K562 (cell line): ENCODE data around the gene MYOG.

Experiments
- CTCF ChIP-seq, 3 experiments: IDR thresholded peaks in 2 of 3; conservative IDR thresholded peaks in 1 of 3; 2 replicates each; pipeline ENCODE4 v1.5.1; 2011 to 2012; ENCODE audit warnings: low read length in 3 of 3, mild to moderate bottlenecking in 3 of 3, control low read depth in 2 of 3, improper control_type of control experiment in 1 of 3, inconsistent platforms in 1 of 3, low read depth in 1 of 3, mixed read lengths in 1 of 3, moderate library complexity in 1 of 3; ENCODE audit not compliant: insufficient read depth in 2 of 3
- ELF1 ChIP-seq: fragments of 200-800 bp; sonication (Bioruptor generic); IDR thresholded peaks from 2 replicates; pipeline ENCODE4 v1.6.1; 2016; ENCODE audit warnings: missing genetic modification characterization, missing compliant biosample characterization
- KAT8 ChIP-seq: fragments of 450-650 bp; IDR thresholded peaks from 2 replicates; pipeline ENCODE4 v1.6.1; 2016; ENCODE audit warnings: low read depth, mild to moderate bottlenecking
- POLR2A ChIP-seq: fragments of 450-650 bp; conservative IDR thresholded peaks from 2 replicates; pipeline ENCODE4 v1.6.1; 2016
- RFX1 ChIP-seq: fragments of 450-650 bp; IDR thresholded peaks from 2 replicates; pipeline ENCODE4 v1.6.1; 2016; ENCODE audit warnings: mild to moderate bottlenecking, moderate library complexity

DNA sequence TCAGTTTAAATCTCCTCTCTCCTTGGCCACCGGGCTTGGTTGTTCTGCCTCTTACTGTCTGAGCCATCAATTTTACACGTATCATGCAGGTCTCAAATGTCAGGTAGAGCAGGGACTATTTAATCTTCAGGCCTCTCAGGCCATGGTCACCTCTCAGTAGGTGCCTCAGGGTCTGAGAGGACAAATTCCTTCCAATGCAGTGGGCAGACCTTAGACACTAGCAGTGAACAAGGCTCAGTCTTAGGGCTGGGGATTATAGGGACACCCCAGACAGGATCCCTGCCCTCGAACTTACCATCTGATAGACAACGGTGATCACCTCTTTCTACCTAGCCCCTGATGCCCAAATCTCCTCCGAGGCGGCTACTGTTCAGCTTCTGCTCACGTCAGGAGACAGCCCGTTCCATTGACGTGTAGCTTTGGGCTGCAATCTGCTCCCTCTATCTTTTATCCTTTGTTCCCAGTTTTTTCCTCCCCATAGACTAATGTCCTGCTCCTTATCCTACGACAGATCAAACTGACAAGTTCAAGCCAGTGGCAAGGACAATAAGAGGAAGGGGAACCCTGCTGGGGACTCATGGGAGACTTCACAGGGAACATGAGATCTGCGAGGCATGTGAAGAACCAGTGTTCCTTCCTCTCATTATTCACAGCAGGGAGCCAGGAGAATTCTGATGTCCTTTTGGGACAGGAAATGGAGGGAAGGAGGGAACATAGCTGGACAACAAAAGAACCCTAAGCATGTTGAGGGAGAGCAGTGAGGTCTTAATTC, 1.4 kb upstream of the MYOG start:
- no peak for TF ChIP-seq ELF1 (tag)
- no peak for TF ChIP-seq KAT8
- no peak for TF ChIP-seq RFX1
- no peak for TF ChIP-seq CTCF (IDR thresholded peaks at IDR 0.05 in 2 of 3, conservative IDR thresholded peaks at IDR 0.05 in 1 of 3; ENCODE audit: insufficient read depth in 2 of 3, low read depth in 1 of 3, low read length in 3 of 3)
- TF ChIP-seq POLR2A = no peak
